ENCODE measurements around the gene KTN1.

DNA sequence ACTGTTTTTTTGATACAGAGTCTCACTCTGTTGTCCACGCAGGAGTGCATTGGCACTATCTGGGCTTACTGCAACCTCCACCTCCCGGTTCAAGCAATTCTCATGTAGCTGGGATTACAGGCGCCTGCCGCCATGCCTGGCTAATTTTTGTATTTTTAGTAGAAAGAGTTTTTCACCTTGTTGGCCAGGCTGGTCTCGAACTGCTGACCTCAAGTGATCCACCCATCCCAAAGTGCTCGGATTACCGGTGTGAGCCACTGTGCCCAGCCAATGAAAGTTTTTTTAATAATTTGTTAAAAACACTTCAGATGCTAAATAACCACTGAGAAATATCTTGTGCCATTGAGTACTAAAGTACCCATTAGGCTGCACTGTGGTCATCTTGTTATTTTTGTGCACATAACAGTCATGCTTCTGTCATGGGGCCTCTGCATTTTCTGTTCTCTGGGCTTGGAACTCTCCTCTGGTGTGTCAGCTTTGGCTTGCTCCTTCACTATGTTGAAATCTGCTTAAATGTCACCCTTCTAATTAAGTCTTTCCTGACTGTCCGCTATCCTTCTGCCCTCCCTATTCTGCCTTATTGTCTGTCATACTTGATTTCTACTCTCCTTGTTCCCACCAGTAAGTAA is 105.1 kb downstream of the KTN1 start:
- TF ChIP-seq, protein P1, sequence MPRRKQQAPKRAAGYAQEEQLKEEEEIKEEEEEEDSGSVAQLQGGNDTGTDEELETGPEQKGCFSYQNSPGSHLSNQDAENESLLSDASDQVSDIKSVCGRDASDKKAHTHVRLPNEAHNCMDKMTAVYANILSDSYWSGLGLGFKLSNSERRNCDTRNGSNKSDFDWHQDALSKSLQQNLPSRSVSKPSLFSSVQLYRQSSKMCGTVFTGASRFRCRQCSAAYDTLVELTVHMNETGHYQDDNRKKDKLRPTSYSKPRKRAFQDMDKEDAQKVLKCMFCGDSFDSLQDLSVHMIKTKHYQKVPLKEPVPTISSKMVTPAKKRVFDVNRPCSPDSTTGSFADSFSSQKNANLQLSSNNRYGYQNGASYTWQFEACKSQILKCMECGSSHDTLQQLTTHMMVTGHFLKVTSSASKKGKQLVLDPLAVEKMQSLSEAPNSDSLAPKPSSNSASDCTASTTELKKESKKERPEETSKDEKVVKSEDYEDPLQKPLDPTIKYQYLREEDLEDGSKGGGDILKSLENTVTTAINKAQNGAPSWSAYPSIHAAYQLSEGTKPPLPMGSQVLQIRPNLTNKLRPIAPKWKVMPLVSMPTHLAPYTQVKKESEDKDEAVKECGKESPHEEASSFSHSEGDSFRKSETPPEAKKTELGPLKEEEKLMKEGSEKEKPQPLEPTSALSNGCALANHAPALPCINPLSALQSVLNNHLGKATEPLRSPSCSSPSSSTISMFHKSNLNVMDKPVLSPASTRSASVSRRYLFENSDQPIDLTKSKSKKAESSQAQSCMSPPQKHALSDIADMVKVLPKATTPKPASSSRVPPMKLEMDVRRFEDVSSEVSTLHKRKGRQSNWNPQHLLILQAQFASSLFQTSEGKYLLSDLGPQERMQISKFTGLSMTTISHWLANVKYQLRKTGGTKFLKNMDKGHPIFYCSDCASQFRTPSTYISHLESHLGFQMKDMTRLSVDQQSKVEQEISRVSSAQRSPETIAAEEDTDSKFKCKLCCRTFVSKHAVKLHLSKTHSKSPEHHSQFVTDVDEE (CRISPR knock-in tag; IDR thresholded peaks at IDR 0.05), result no peak
- TF ChIP-seq TCF4 (CRISPR knock-in tag; IDR thresholded peaks at IDR 0.05; ENCODE audit: borderline replicate concordance), result no peak
- no peak for TF ChIP-seq ESRRG (CRISPR knock-in tag; IDR thresholded peaks at IDR 0.05)
- TF ChIP-seq OSR1 (CRISPR knock-in tag; IDR thresholded peaks at IDR 0.05), result no peak
- no peak for TF ChIP-seq ZNF8 (CRISPR knock-in tag; IDR thresholded peaks at IDR 0.05)
- TF ChIP-seq ZFP3 (CRISPR knock-in tag; IDR thresholded peaks at IDR 0.05), result no peak
- TF ChIP-seq BACH2 (CRISPR knock-in tag; IDR thresholded peaks at IDR 0.05; ENCODE audit: borderline replicate concordance), result no peak
- TF ChIP-seq ZFP30 (CRISPR knock-in tag; IDR thresholded peaks at IDR 0.05), result no peak
- TF ChIP-seq, protein P2, sequence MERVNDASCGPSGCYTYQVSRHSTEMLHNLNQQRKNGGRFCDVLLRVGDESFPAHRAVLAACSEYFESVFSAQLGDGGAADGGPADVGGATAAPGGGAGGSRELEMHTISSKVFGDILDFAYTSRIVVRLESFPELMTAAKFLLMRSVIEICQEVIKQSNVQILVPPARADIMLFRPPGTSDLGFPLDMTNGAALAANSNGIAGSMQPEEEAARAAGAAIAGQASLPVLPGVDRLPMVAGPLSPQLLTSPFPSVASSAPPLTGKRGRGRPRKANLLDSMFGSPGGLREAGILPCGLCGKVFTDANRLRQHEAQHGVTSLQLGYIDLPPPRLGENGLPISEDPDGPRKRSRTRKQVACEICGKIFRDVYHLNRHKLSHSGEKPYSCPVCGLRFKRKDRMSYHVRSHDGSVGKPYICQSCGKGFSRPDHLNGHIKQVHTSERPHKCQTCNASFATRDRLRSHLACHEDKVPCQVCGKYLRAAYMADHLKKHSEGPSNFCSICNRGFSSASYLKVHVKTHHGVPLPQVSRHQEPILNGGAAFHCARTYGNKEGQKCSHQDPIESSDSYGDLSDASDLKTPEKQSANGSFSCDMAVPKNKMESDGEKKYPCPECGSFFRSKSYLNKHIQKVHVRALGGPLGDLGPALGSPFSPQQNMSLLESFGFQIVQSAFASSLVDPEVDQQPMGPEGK (CRISPR knock-in tag; IDR thresholded peaks at IDR 0.05; ENCODE audit: borderline replicate concordance), result no peak
- TF ChIP-seq ZNF70 (CRISPR knock-in tag; IDR thresholded peaks at IDR 0.05), result no peak
- no peak for TF ChIP-seq RARB (CRISPR knock-in tag; IDR thresholded peaks at IDR 0.05)
- TF ChIP-seq ZC3H10 (CRISPR knock-in tag; IDR thresholded peaks at IDR 0.05), result no peak
